Keratinocyte (primary cell): ENCODE measurements around the gene CDKAL1.

Source experiments
- EZH2 ChIP-seq: IDR thresholded peaks from one replicate; pipeline ENCODE4 v1.6.1; 2012; ENCODE audit warnings: inconsistent platforms, mild to moderate bottlenecking, low read length, moderate library complexity
- TF ChIP-seq, protein P1 (sequence below), 3 experiments: IDR thresholded peaks in 1 of 3; conservative IDR thresholded peaks in 1 of 3; optimal IDR thresholded peaks in 1 of 3; 2 replicates in 2 of 3; 3 replicates in 1 of 3; pipeline versions ENCODE3 to v1.5.1; 2011; ENCODE audit warnings: low read length in 3 of 3, mild to moderate bottlenecking in 3 of 3, moderate library complexity in 2 of 3, control low read depth in 1 of 3, inconsistent platforms in 1 of 3; ENCODE audit not compliant: insufficient read depth in 2 of 3; ENCODE audit errors: extremely low read depth in 1 of 3

DNA sequence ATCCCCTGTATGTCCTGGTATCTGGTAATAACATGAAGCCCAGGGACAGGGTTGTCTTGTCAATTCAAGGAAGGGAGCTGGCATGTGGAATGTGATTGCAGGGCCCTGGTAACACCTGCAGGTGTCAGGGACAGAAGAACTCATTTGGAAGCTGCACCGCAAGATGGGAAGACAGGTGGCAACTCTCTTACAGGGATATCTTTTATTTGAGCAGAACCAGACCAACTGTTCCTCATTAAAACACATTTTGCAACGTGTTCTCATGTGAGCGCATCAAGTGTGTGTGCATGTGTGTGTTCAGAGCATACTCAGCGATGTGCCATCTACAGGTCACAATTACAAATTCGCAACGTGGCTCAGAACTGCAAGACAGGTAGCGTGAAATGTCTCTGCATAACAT lies 688.4 kb downstream of the CDKAL1 start:
- no peak for TF ChIP-seq EZH2
- TF ChIP-seq, protein P1, sequence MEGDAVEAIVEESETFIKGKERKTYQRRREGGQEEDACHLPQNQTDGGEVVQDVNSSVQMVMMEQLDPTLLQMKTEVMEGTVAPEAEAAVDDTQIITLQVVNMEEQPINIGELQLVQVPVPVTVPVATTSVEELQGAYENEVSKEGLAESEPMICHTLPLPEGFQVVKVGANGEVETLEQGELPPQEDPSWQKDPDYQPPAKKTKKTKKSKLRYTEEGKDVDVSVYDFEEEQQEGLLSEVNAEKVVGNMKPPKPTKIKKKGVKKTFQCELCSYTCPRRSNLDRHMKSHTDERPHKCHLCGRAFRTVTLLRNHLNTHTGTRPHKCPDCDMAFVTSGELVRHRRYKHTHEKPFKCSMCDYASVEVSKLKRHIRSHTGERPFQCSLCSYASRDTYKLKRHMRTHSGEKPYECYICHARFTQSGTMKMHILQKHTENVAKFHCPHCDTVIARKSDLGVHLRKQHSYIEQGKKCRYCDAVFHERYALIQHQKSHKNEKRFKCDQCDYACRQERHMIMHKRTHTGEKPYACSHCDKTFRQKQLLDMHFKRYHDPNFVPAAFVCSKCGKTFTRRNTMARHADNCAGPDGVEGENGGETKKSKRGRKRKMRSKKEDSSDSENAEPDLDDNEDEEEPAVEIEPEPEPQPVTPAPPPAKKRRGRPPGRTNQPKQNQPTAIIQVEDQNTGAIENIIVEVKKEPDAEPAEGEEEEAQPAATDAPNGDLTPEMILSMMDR (optimal IDR thresholded peaks at IDR 0.05 in 1 of 3, IDR thresholded peaks at IDR 0.05 in 1 of 3, conservative IDR thresholded peaks at IDR 0.05 in 1 of 3; ENCODE audit: extremely low read depth in 1 of 3, insufficient read depth in 2 of 3, low read length in 3 of 3) = no peak
